Raji (cell line): ENCODE measurements around the gene CCDC71.

Experiments used
- POLR2A ChIP-seq: IDR thresholded peaks from 2 replicates; pipeline ENCODE4 v1.6.1; 2011; ENCODE audit warnings: low read depth, low read length, control low read depth; ENCODE audit not compliant: insufficient read depth

The CCDC71 gene

DNA sequence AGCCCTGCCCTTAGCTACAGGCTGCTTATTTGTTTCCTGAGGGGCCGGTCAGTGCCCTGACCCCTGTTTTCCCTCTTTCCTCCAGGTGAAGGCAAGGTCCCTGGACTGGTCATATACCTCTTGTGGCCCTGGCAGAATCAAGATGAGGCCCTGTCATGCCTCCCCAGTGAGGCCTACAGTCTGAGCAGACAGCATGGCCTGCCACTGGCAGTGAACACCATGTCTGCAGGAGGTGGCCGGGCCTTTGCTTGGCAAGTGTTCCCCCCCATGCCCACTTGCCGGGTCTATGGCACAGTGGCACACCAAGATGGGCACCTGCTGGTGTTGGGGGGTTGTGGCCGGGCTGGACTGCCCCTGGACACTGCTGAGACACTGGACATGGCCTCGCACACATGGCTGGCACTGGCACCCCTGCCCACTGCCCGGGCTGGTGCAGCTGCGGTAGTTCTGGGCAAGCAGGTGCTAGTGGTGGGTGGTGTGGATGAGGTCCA is 6.5 kb upstream of the CCDC71 start:
- no peak for TF ChIP-seq POLR2A

DNA sequence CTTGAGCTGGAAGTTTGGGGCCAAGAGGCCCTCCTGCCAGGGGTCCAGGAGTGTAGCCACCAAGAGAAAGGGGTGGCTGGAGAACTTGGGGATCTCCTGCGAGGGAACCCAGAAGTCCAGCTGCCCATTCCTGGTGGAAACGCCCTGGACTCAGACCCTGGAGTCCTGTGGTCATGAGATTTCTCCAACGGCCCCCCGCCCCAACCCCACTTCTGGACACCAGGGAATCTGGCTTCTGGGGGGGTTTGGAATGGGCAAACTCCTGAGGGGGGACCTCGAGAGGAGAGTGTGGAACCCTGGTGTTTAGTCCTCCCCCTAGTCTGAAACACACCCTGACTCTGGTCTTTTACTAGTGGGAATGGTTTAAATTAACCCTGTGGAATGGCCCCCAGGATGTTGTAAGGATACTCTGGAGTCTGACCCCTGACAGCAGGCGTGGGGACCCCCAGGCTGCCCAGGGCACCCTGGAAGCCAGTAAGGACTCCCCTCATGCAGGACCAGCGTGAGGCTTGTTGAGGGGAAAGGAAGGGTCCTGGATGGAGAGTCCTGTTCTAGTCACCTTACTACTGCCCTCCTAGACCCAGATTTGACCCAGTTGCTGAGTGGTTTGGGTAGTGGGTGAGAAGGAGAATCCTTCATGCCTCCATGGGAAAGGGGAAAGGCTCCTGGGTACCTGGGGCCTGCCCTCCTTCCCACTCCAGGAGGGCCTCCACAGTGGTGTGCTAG is 5.8 kb upstream of the CCDC71 start:
- TF ChIP-seq POLR2A, result no peak

DNA sequence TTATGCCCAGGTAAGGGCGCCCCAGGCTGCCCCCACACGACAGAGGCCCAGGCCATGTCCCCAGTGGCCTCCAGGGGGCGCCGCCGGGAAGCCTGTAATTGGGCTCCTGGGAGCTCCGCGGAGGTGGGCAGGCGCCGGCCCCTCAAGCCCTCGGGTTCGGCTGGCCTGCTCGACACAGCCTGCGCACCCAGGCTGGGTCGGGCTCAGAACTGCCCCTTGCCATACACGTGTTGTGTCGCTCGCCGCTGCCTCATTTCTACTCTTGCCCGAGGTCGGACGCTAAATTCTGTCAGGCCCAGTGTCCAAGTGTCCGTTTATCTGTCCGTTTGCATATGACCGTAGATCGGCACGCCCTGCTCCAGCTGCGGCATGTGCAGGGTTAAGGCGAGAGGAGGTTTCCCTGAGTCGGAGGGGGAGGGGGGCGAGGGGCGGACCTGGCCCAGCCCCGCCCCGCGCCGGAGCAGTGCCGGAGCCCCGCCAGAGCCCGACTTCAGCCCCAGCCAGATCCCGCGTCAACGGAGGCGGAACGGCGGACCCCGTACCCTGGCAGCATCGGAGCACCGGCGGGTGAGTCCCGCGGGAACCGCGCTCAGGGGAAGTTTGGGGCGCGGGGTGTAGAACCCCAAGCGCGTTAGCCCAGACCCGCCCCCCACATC is 5.1 kb upstream of the CCDC71 start, which contains the start of gene KLHDC8B:
Gene KLHDC8B (plus strand): TSS at position 480 of the 656 bp plus-strand sequence. CDS start 1,172 bp downstream, outside the sequence.
- no peak for TF ChIP-seq POLR2A

DNA sequence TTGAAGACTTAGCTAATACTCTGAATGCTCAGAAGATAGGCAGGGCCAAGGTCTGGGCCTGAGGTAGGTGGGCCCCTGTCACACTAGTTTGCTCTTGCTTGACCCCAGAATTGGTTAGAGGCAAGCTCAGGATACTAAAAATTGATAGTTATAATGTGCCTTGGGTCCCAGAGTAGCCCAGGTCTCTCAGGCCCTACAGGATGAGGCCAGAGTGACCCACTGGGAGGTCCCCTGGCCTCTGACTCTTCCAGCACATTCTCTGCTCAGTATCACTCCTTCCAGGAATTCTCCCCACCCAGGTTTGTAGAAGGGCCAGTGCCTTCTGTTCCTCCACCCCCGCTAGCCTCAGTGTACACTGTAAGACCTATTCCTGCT is 4.6 kb upstream of the CCDC71 start:
- TF ChIP-seq POLR2A, result no peak

DNA sequence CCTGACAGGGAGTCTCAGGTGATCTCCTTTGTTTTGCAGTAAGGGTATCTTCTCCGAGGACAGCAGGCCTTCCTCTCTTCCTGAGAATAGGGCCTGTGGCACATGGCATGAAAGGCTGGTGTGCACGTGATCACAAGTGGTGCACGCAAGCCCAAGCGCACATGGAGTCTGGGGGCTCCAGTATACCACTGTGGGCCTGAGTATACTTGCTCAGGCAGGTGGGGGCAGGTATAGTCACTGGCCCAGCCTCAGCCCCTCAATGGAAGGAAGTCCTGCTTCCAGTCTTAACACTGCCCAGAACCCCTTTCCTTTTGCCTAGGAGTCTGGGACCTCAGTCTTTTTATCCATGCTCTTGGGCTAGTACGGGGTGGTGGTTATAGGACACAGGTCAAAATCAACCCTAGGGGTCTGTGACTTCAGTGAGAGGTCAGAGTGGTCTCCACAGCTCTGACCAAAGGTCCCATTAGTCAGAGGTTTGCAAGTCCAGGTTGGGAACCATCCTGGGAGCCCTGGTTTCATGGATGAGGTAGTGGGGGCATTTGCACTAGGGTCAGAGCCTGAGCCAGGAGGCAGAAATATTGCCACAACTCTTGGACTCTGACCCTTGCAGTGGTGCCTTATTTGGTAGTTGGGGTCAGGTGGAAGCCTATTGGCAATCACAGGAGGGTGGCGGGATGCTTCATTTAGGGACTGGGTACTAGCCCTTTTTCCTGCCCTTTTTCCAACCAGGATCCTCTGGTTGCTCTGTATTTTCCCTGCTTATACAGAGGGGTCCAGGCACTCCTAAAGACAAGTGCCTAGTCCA is 823 bp upstream of the CCDC71 start:
- TF ChIP-seq POLR2A, result no peak

DNA sequence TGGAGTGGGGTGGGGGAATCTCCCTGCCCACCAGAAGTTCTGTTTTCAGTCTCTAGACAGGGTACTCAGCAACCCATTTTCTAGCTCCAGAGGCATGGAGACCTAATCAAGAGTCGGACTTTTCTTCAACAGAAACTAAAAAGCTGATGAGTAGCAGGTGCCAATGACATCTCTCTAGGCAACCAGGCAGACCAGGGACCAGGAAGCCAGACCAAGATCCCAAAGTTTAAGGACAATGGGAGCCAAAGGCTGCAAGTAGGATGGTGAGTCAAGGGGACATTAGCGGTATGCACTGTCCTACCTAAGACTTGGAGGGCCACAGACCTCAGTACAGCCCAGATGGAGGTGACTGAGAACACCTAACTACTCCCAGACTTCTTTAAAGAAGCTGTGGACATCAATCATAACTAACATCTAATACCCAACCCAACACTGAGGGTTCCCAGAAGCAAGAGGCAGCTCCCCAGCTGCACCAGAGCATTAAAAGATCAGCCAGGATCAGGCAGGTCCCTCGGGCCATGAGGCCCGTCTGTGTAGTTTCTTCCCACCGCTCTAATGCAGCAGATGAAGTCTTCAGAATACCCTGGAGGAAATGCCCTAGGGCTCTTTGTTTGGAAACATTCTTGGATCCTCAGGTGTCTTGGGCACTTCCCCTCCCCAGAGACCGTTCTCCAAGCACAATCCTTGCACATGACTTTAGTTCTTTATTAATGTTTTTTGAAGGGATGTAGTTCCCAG is 979 bp downstream of the CCDC71 start:
- peak; percentile 30; the same call in 1 of the 2 replicates for TF ChIP-seq POLR2A

DNA sequence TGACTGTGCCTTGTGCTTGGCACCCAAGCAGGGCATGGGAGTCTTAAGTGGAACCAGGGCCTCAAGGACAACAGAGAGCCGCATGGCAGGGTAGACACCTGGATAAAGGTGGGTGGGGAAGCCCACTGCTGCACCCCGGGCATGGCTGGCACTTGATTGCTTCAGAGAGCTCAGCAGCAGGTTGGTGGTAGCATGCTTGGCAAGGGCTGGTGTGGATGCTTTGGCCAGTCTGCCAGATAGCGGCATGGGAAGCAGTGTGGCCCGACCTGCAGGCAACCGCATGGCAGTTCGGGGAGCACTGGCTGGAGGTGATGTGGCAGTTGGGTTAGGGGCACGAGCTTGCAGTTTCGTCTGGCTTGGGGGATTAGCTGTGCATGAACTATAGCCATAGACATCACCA is 2.5 kb downstream of the CCDC71 start:
- no peak for TF ChIP-seq POLR2A

DNA sequence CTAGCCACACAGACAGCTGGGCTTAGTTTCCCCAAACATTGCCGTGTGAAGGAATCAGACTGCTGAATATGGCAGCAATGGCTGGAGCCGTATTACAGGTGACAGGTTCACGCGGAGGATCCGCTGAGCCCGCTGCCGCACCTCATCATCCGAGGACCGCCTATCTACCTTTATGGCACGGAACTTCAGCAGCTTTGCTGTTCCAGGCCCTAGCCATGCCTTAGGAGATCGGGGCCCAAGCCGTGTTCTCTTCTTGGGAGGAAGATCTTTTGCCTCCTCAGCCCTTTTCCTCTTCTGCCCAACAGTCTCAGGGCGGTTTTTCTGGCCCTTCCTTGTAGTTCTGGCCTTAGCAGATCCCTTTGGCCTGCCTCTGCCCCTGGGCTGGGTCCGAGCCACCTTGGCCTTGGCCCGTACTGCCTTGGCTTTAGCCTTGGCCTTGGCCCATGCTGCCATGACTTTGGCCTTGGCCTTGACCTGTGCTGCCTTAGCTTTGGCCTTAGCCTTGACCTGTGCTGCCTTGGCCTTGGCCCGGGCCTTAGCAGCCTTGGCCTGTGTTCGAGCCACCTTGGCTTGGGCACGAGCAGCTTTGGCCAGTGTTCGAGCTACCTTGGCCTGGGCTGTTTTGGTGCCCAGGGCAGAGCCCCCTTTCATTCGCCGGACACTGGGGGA is 3.2 kb downstream of the CCDC71 start:
- TF ChIP-seq POLR2A, result no peak

DNA sequence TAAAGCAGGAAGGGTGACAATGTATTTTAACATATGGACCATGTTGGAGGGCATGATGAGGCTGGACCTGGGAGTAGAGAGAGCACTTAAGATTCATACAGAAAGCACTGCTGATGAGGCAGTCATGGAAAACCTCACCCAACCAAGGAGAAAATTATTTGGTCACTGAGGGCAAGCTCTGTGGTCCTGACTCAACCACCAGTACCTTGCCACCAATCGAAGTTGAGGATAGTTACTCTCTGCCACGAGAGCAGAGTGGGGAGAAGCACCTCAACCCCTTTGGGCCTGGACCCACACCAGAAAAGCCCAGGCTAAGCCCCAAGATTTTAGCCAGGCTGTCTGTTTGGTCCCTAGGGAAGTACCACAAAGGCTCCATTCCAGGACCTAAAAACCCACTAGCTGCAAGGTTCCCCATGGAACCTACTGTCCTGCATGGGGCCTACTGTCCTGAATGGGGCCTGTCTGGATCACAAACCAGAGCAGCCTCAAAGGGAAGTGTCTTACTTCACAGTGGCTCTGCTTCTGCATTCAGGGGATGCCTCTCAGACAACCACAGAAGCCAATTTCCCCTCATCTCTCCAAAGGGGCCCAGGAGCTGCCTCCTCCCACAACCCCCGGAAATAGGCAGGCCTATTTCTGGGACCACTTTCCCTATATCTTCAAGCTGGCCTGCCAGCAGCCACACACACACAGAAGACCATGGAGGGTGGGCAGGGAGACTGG is 4.2 kb downstream of the CCDC71 start:
- no peak for TF ChIP-seq POLR2A

DNA sequence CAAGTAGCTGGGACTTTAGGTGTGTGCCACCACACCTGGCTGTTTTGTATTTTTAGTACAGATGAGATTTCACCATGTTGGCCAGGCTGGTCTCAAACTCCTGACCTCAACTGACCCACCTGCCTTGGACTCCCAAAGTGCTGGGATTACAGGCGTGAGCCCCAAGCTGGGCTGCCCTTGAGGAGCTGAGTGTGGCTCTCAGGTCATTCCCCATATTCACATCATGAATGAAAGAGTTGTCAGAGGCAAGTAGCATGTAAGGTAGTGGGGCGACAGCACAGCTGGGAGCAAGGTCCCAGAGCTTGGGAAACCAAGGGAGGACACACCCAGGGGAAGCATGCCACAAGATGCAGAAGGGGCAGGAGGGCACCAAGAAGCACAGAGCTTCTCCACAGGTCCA is 4.9 kb downstream of the CCDC71 start:
- TF ChIP-seq POLR2A, result no peak

DNA sequence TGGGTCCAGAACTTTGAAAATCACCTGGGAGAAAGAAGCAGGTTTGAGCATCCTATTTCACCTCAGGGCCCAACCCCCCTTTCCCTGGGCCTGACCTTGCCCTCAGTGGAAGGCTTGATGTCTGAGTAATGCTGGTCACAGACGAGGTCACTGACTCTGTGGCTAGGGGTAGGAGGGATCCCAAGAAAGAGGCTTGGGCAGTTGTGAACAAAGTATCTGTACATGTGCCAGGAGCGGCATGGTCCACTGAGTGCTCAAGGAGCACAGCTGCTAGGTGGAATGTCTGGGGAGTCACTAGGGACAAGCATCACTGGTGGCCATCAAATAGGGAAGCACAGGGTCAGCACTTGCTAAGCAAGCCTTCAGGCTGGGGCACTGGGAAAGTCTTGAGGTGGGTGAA is 7.3 kb downstream of the CCDC71 start:
- TF ChIP-seq POLR2A, result 0 out of 2 replicates have a peak, but pooled peaks have one; percentile 17

DNA sequence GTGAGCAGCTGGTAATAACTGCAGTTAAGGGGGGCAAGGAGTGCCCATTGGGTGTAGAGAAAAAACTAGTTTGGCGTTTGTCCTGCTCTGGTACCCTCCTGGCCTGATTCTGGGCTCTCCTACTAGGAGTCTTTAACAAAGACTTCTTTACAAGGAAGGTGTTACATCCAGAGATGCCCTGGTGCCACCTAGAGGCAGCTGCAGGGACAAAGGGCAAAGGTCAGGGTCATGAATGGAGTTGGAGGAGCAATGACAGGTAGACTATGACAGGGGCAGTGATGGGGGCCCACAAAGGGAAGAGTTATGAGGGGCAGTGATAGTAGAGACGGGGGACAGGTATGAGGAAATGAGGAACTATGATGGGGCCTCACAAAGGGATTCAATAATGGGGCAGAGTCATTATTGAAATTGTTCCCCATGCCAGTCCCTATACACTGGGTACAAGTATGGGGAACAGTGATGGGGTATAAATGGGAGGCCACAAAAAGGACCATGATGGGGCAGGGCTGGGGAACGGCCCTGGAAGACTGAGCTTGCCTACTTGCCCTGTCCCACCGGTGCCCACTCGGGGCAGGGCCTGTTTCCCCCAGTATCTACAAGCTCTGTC is 7.9 kb downstream of the CCDC71 start:
- TF ChIP-seq POLR2A, result 0 out of 2 replicates have a peak, but pooled peaks have one; percentile 12

DNA sequence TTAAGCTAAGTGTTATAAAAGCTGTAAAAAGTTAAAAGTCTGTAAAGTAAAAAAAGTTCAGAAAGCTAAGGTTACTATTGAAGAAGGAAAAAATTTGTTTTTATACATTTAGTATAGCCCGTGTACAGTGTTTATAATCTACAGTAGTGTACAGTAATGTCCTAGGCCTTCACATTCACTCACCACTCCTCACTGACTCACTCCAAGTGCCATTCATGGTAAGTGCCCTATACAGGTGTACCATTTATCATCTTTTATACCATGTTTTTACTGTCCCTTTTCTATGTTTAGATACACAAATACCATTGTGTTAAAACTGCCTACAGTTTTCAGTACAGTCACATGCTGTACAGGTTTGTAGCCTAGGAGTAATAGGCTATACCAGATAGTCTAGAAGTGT is 8.8 kb downstream of the CCDC71 start:
- no peak for TF ChIP-seq POLR2A
